Measurements from ENCODE around the gene PRR3. TPM values are rescaled to one million over a fixed set of nuclear protein-coding genes. Genes with fewer than 3 reads are reported as not detected.

PRR3 gene
- total and polyA plus RNA-seq, 9 of the 15 experiments (the other 6 are each of a cell fraction or from before 2014, with no cell fraction given), result 23.5 to 59.6 (median 28.8) TPM

GRCh38 chr6:30571075-30571761 is 14.1 kb downstream of the PRR3 start, which contains the start of gene ABCF1 (continued):
- TF ChIP-seq SNAPC5 (CRISPR knock-in tag; IDR thresholded peaks at IDR 0.05) (no peak), ZFX (CRISPR knock-in tag; IDR thresholded peaks at IDR 0.05) (peak; percentile 88), KAT8 (IDR thresholded peaks at IDR 0.05; ENCODE audit: low read depth) (no peak), ZNF134 (CRISPR knock-in tag; conservative IDR thresholded peaks at IDR 0.05) (peak; percentile 32; the same call in 1 of the 2 replicates), PATZ1 (CRISPR knock-in tag; IDR thresholded peaks at IDR 0.05; ENCODE audit: borderline replicate concordance) (no peak), ZNF140 (CRISPR knock-in tag; IDR thresholded peaks at IDR 0.05) (no peak), ZBTB8A (IDR thresholded peaks at IDR 0.05; ENCODE audit: partially characterized antibody) (no peak), PML (IDR thresholded peaks at IDR 0.05; ENCODE audit: low read length) (peak; percentile 86), IRF2 (CRISPR knock-in tag; IDR thresholded peaks at IDR 0.05) (no peak), ZNF408 (CRISPR knock-in tag; IDR thresholded peaks at IDR 0.05; ENCODE audit: low read depth) (no peak), NCOA2 (IDR thresholded peaks at IDR 0.05; ENCODE audit: partially characterized antibody in 2 of 2) (no peak), ZNF277 (CRISPR knock-in tag; IDR thresholded peaks at IDR 0.05; ENCODE audit: borderline replicate concordance) (no peak), CREB1 (IDR thresholded peaks at IDR 0.05) (peak; percentile 97), CREB1 (CRISPR knock-in tag; IDR thresholded peaks at IDR 0.05) (peak; percentile 93), IFI16 (CRISPR knock-in tag; IDR thresholded peaks at IDR 0.05) (no peak), CBFA2T3 (IDR thresholded peaks at IDR 0.05) (peak; percentile 25; the same call in 1 of the 2 replicates), ZNF197 (CRISPR knock-in tag; IDR thresholded peaks at IDR 0.05; ENCODE audit: low read depth) (no peak), CHCHD3 (CRISPR knock-in tag; IDR thresholded peaks at IDR 0.05) (no peak), ZNF707 (CRISPR knock-in tag; conservative IDR thresholded peaks at IDR 0.05) (0 out of 2 replicates have a peak, but pooled peaks have one; percentile 35), SRSF7 (optimal IDR thresholded peaks at IDR 0.05; ENCODE audit: low read depth, low read length) (no peak), EGR1 (conservative IDR thresholded peaks at IDR 0.05) (peak; percentile 90), NUFIP1 (IDR thresholded peaks at IDR 0.05; ENCODE audit: partially characterized antibody) (no peak), ARID3B (CRISPR knock-in tag; IDR thresholded peaks at IDR 0.05; ENCODE audit: borderline replicate concordance) (peak; percentile 93; the same call in 1 of the 2 replicates), STAG1 (CRISPR knock-in tag; IDR thresholded peaks at IDR 0.05; ENCODE audit: borderline replicate concordance) (no peak), ZSCAN29 (IDR thresholded peaks at IDR 0.05) (no peak), XRCC4 (IDR thresholded peaks at IDR 0.05; ENCODE audit: extremely low read depth, insufficient read depth, insufficient read length) (no peak), TARDBP (IDR thresholded peaks at IDR 0.05) (peak; percentile 89; the same call in 1 of the 2 replicates)
